Heart right ventricle (tissue), 16 donors: ENCODE measurements around the gene TUB. TPM values are rescaled to one million over a fixed set of nuclear protein-coding genes. Genes with fewer than 3 reads are reported as not detected.

ENCODE experiments used
- ATAC-seq, 8 donors: fragments of 200-7000 bp; cut with Tn5 transposase; one replicate each; pipeline ENCODE4 v1.9.1; 2020; ENCODE audit warnings: mild to moderate bottlenecking in 8 of 8, moderate library complexity in 8 of 8, moderate number of reproducible peaks in 1 of 8
- DNase-seq, 2 donors: peaks; one replicate each; pipeline ENCODE4 v3.0.0-alpha.2; 2020
- H3K27ac ChIP-seq, 10 donors: fragments of 200-600 bp; sonication (generic) in 2 of 10; one replicate each; pipeline versions ENCODE4 v1.5.0 to v1.8.0; 2020 to 2022; ENCODE audit warnings: mild to moderate bottlenecking in 3 of 10
- H3K27me3 ChIP-seq, 7 donors: fragments of 200-600 bp; one replicate each; pipeline ENCODE4 v1.8.0; 2021 to 2022; ENCODE audit warnings: mild to moderate bottlenecking in 2 of 7
- H3K36me3 ChIP-seq, 9 donors: fragments of 200-600 bp; sonication (generic) in 1 of 9; one replicate each; pipeline versions ENCODE4 v1.5.0 to v1.8.0; 2020 to 2022; ENCODE audit warnings: mild to moderate bottlenecking in 2 of 9
- H3K4me1 ChIP-seq, 9 donors: fragments of 200-600 bp; sonication (generic) in 1 of 9; one replicate each; pipeline versions ENCODE4 v1.5.0 to v1.8.0; 2020 to 2022; ENCODE audit warnings: mild to moderate bottlenecking in 4 of 9
- H3K4me3 ChIP-seq, 10 donors: fragments of 200-600 bp; sonication (generic) in 2 of 10; one replicate each; pipeline versions ENCODE4 v1.5.0 to v1.8.0; 2020 to 2022; ENCODE audit warnings: mild to moderate bottlenecking in 7 of 10, moderate library complexity in 2 of 10
- H3K9me3 ChIP-seq, 11 donors: fragments of 200-600 bp in 10 of 11; sonication (generic) in 2 of 11; one replicate each; pipeline versions ENCODE4 v1.5.0 to v1.8.0; 2013 to 2022; ENCODE audit warnings: mild to moderate bottlenecking in 2 of 11, control low read depth in 1 of 11, moderate library complexity in 1 of 11
- CTCF ChIP-seq, 9 donors: fragments of 200-600 bp; sonication (generic) in 2 of 9; IDR thresholded peaks; one replicate each; pipeline versions ENCODE4 v1.5.0 to v1.8.0; 2021 to 2022; ENCODE audit warnings: antibody characterized with exemption in 9 of 9, mild to moderate bottlenecking in 5 of 9, moderate library complexity in 1 of 9
- WGBS, 2 donors: extraction: QIAGEN DNeasy Blood & Tissue Kit; methylation state at CpG; one replicate each; pipeline ENCODE4 v1.1.7; 2013; ENCODE audit warnings: inconsistent platforms in 1 of 2; 5-methylcytosine and 5-hydroxymethylcytosine counted together
- intact Hi-C, 10 donors: fragments of 100-400 bp; cut with DNase I; formaldehyde crosslinking; loops; one replicate each; pipeline versions ENCODE4 v1.11.1 to v1.14.2; 2022
- polyA plus RNA-seq, 2 donors: library from polyadenylated mRNA; stranded (reverse); fragments of 200-250 nt; gene quantifications; one replicate each; pipeline ENCODE4 v1.2.3, GENCODE V29; 2013
- total RNA-seq, 10 donors: library from RNA; stranded (reverse); fragmentation: NEBNext Ultra II Directional in 3 of 10; extraction: Animal tissue kit (Norgen Biotek cat#: 25700) in 3 of 10; gene quantifications; one replicate each; pipeline versions ENCODE4 v1.2.1 to v1.2.4, GENCODE V29; 2021 to 2023
- donor health status: Arrhythmogenic right ventricular cardiomyopathy.
- donor health status: ischemic (EF 13 %, LVEDD 7.1; RV severe dilation, severe dysfunction).
- donor health status: healthy with polysubstance abuse.
- donor health status: DM: no; HTN: yes; CAD: no.
- donor health status: DM: no; HTN: no; CAD: no.
- donor health status: ischemic (EF 25% LVEDD 6.9; RV normal size, moderate dysfunction).
- donor health status: ischemic (EF 25% LVEDD 5.7; RV mildly dilated, moderate dysfunction).
- donor health status: healthy.
- donor health status: DM: yes; HTN: yes; CAD: no.
- donor health status: Ischemic cardiomyopathy.
- donor health status: ischemic (EF 35%, LVEDD 5.7; RV mildly dilated, moderate dysfunction).
- donor health status: nonischemic (EF 11% LVEDD 7.7; RV severe dilation, severe dysfunction).
- donor health status: DM: yes; HTN: yes; CAD: no.
- donor health status: PGD.
- donor health status: ischemic (EF 29% LVEDD 5.4; RV normal size, mild dysfunction).
- donor health status: nonischemic (EF 23%, LVEDD 6.1; RV moderate dilation, normal function).

Gene TUB
- total and polyA plus RNA-seq, 12 donors = 2.4 to 28.2 (median 18.9) TPM

- Histone ChIP-seq H3K27me3 (no peaks in the 10 kb centered on the region), H3K9me3 (no peaks in the 10 kb centered on the region), H3K36me3 (no peaks in the 10 kb centered on the region), H3K27ac (no peak overlapping the region), H3K4me1 (peaks cover 17 to 53% (median 34%) of the 10 kb centered on the region in 9 donors), H3K4me3 (no peak overlapping the region)
- WGBS, 2 donors = 92 to 96% methylated on average over 9 of the region's 9 CpGs
- ATAC-seq (no peak), DNase-seq (no peak)
- intact Hi-C loops = no loop called here
- TF ChIP-seq CTCF (IDR thresholded peaks at IDR 0.05) = no peak
Measured at GRCh38 chr11:8058216-8058615, 22.8 kb upstream of the TUB start.

DNA sequence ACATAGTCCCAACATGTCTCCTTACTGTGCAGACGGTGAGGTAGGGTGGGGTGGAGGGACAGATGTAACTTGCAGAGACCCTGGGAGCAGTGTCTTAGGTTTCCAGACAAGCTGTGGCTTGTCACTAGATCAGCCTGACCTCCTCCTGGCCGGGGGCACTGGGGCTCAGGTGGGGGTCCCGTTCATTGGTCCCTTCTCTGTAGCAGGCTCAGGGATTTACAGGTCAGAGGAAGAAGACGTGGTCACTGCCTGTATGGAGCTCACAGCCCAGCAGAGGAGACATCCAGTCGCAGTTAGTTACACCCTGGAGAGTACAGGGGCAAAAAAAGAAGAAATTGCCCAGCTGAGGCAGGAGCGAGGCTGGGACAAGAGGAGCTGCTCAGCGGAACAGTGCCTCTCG, 22.0 kb upstream of the TUB start:
- intact Hi-C loops = no loop called here
- Histone ChIP-seq H3K36me3 (no peaks in the 10 kb centered on the region), H3K4me1 (peaks cover 17 to 61% (median 42%) of the 10 kb centered on the region in 9 donors), H3K9me3 (no peaks in the 10 kb centered on the region), H3K4me3 (no peak overlapping the region), H3K27me3 (no peaks in the 10 kb centered on the region), H3K27ac (no peak overlapping the region)
- no peak for TF ChIP-seq CTCF (IDR thresholded peaks at IDR 0.05)
- no peak for DNase-seq
- ATAC-seq = no peak
- 83 to 90% methylated on average over 8 of the region's 8 CpGs for WGBS, 2 donors

DNA sequence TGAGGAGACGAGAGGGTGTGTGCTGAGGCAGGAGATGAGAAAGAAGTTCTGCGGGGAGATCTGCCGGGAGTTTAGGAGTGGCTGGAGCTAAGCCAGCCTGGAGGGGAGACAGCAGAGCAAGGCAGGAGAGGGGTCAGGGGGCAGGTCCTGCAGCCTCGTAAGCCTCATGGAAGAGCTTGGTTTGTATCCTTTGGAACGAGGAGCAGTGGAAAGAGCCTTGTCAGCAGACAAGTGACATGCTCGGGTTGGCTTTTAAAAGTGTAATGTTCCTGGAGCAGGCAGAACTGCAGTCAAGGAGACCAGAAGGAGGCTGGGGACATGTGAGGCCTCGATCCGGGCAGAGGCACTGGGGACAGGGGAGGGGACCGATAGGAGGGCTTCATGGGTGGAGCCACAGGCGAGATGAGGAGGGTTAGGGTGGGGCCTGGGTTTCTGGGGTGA, 21.4 kb upstream of the TUB start:
- Histone ChIP-seq H3K27me3 (no peaks in the 10 kb centered on the region), H3K36me3 (no peaks in the 10 kb centered on the region), H3K27ac (no peak overlapping the region), H3K9me3 (no peaks in the 10 kb centered on the region), H3K4me3 (no peak overlapping the region), H3K4me1 (peaks cover 17 to 67% (median 48%) of the 10 kb centered on the region in 9 donors)
- TF ChIP-seq CTCF (IDR thresholded peaks at IDR 0.05) = no peak
- DNase-seq = no peak
- WGBS, 2 donors = 37 to 42% methylated on average over 10 of the region's 10 CpGs
- intact Hi-C loops = no loop called here
- peak in 1 of 8 donors; percentile 13 for ATAC-seq

GRCh38 chr11:8060146-8060719, 20.8 kb upstream of the TUB start:
- H3K27me3 ChIP-seq = no peaks in the 10 kb centered on the region
- DNase-seq (no peak), ATAC-seq (no peak)
- no peak overlapping the region for H3K4me3 ChIP-seq
- TF ChIP-seq CTCF (IDR thresholded peaks at IDR 0.05) = no peak
- no peaks in the 10 kb centered on the region for H3K36me3 ChIP-seq
- peaks cover 17 to 71% (median 51%) of the 10 kb centered on the region in 9 donors for H3K4me1 ChIP-seq
- WGBS, 2 donors = 80 to 89% methylated on average over 3 of the region's 3 CpGs
- H3K9me3 ChIP-seq = no peaks in the 10 kb centered on the region
- peak overlapping the region in 1 of 10 donors; percentile 49 for H3K27ac ChIP-seq
- intact Hi-C loops = no loop called here
